Right ventricle myocardium superior (tissue), 1 donor: ENCODE data around the gene PLA2G4A. TPM values are rescaled to one million over a fixed set of nuclear protein-coding genes. Genes with fewer than 3 reads are reported as not detected.

Experiments
- ATAC-seq: fragments of 200-7000 bp; cut with Tn5 transposase; one replicate; pipeline ENCODE4 v1.9.1; 2020; ENCODE audit warnings: mild to moderate bottlenecking; ENCODE audit not compliant: poor library complexity
- DNase-seq: peaks from one replicate; pipeline ENCODE4 v3.0.0-alpha.2; 2020
- intact Hi-C: fragments of 100-400 bp; cut with DNase I; formaldehyde crosslinking; loops from one replicate; pipeline ENCODE4 v1.11.2; 2022
- total RNA-seq: library from RNA; stranded (reverse); fragmentation: NEBNext Ultra II Directional; extraction: Animal tissue kit (Norgen Biotek cat#: 25700); gene quantifications from one replicate; pipeline ENCODE4 v1.2.1, GENCODE V29; 2021
- donor health status: DM: no; HTN: yes; CAD: no; lungs with severe emphysema.

The PLA2G4A gene
- total RNA-seq, 1 donor from 2014 or later, result 2.1 TPM

- intact Hi-C loops, result no loop called here
- no peak for ATAC-seq
- no peak for DNase-seq
These were observed 205.8 kb downstream of the PLA2G4A start for GRCh38 chr1:187034501-187034900.

- ATAC-seq (no peak), DNase-seq (no peak)
- intact Hi-C loops, result no loop called here
These were observed 209.3 kb downstream of the PLA2G4A start for GRCh38 chr1:187037973-187038553.

Other genes starting within 250 kb of the PLA2G4A start
- 1.0 TPM for gene PTGS2, start 148.5 kb upstream of the PLA2G4A start, total RNA-seq